H1 (cell line): ENCODE measurements around the gene RPS6KB2. TPM values are rescaled to one million over a fixed set of nuclear protein-coding genes. Genes with fewer than 3 reads are reported as not detected.

Source experiments
- CTCF ChIA-PET: fragments of 300-600 bp; sonication (Branson Sonifier 250); formaldehyde crosslinking; loops from one replicate; lab custom pipeline; 2021; ENCODE audit not compliant: partially characterized antibody; lab: Charles Lee
- POLR2A ChIA-PET: fragments of 300-600 bp; sonication (Branson Sonifier 250); formaldehyde crosslinking; loops from one replicate; lab custom pipeline; 2021; ENCODE audit warnings: inconsistent platforms; ENCODE audit not compliant: partially characterized antibody; lab: Charles Lee
- DNase-seq, 2 experiments: peaks; one replicate each; pipeline versions ENCODE4 v3.0.0 to v3.0.0-alpha.2; 2010 to 2022; ENCODE audit warnings: low spot score in 2 of 2, low read depth in 1 of 2, mixed read lengths in 1 of 2
- FAIRE-seq: peaks from 2 replicates; lab custom pipeline; 2011; peaks lifted over from hg19 to GRCh38; lab: Jason Lieb, UNC
- H2AFZ ChIP-seq: 2 replicates; pipeline ENCODE4 v1.8.1; 2012; ENCODE audit warnings: low read length, inconsistent platforms
- H2AK5ac ChIP-seq: 2 replicates; pipeline ENCODE4 v1.6.1; 2013; ENCODE audit warnings: low read depth, low read length
- H2BK120ac ChIP-seq: replicated peaks from 2 replicates; pipeline ENCODE3; 2013; ENCODE audit warnings: low read depth, low read length, inconsistent platforms
- H2BK12ac ChIP-seq: 2 replicates; pipeline ENCODE4 v1.6.1; 2013; ENCODE audit warnings: low read depth, low read length
- H2BK15ac ChIP-seq: 2 replicates; pipeline ENCODE4 v1.6.1; 2013; ENCODE audit warnings: low read length
- H2BK20ac ChIP-seq: 2 replicates; pipeline ENCODE4 v1.6.1; 2013; ENCODE audit warnings: low read length
- H2BK5ac ChIP-seq: 2 replicates; pipeline ENCODE4 v1.6.1; 2013; ENCODE audit warnings: low read depth, low read length
- H3K14ac ChIP-seq: 2 replicates; pipeline ENCODE4 v1.6.1; 2013; ENCODE audit warnings: inconsistent platforms; ENCODE audit not compliant: insufficient read length
- H3K18ac ChIP-seq: 2 replicates; pipeline ENCODE4 v1.6.1; 2013; ENCODE audit warnings: low read length; ENCODE audit errors: extremely low read depth
- H3K23ac ChIP-seq: 2 replicates; pipeline ENCODE4 v1.6.1; 2013; ENCODE audit warnings: inconsistent platforms; ENCODE audit not compliant: insufficient read length
- H3K23me2 ChIP-seq: 2 replicates; pipeline ENCODE4 v1.6.1; 2013; ENCODE audit warnings: low read depth, low read length
- H3K27ac ChIP-seq: 2 replicates; pipeline ENCODE4 v1.6.1; 2011; ENCODE audit warnings: low read depth, low read length, inconsistent platforms
- H3K27me3 ChIP-seq, 4 experiments: replicated peaks in 1 of 4; 1 replicate in 1 of 4; 2 replicates in 3 of 4; pipeline versions ENCODE4 v1.6.1 to v1.8.1; 2011 to 2013; ENCODE audit warnings: low read length in 3 of 4, mild to moderate bottlenecking in 3 of 4, inconsistent platforms in 2 of 4, mixed read lengths in 2 of 4, moderate library complexity in 1 of 4; ENCODE audit not compliant: control insufficient read depth in 3 of 4, insufficient read depth in 3 of 4; ENCODE audit errors: extremely low read depth in 1 of 4
- H3K36me3 ChIP-seq, 4 experiments: 2 replicates each; pipeline versions ENCODE4 v1.6.1 to v1.8.1; 2011 to 2013; ENCODE audit warnings: mild to moderate bottlenecking in 4 of 4, low read length in 3 of 4, moderate library complexity in 2 of 4, control low read depth in 1 of 4, inconsistent platforms in 1 of 4; ENCODE audit not compliant: insufficient read depth in 4 of 4, control insufficient read depth in 2 of 4
- H3K4ac ChIP-seq: replicated peaks from 2 replicates; pipeline ENCODE3; 2013; ENCODE audit warnings: low read length, low read depth, mixed read lengths, inconsistent platforms; ENCODE audit not compliant: insufficient read length
- H3K4me1 ChIP-seq, 4 experiments: replicated peaks in 1 of 4; 1 replicate in 1 of 4; 2 replicates in 3 of 4; pipeline versions ENCODE4 v1.6.1 to v1.8.1; 2011 to 2013; ENCODE audit warnings: low read length in 3 of 4, inconsistent platforms in 2 of 4, mixed read lengths in 1 of 4; ENCODE audit not compliant: insufficient read depth in 4 of 4, control insufficient read depth in 3 of 4
- H3K4me2 ChIP-seq, 2 experiments: 2 replicates each; pipeline versions ENCODE4 v1.6.1 to v1.8.1; 2011 to 2013; ENCODE audit warnings: low read depth in 2 of 2, low read length in 2 of 2, control low read depth in 1 of 2, inconsistent platforms in 1 of 2, mild to moderate bottlenecking in 1 of 2; ENCODE audit not compliant: insufficient read depth in 1 of 2
- H3K4me3 ChIP-seq, 4 experiments: fragments of 200-600, 300-600 bp in 1 of 4; sonication (generic), shearing (Covaris generic), sonication (Bioruptor Twin) in 1 of 4; 2 replicates each; pipeline versions ENCODE4 v1.5.1 to v1.8.1; 2011 to 2016; ENCODE audit warnings: low read length in 4 of 4, low read depth in 3 of 4, control low read depth in 2 of 4, inconsistent platforms in 2 of 4, mild to moderate bottlenecking in 2 of 4, mixed read lengths in 1 of 4, moderate library complexity in 1 of 4; ENCODE audit not compliant: insufficient read depth in 2 of 4; ENCODE audit errors: extremely low read depth in 1 of 4
- H3K56ac ChIP-seq: replicated peaks from 2 replicates; pipeline ENCODE3; 2013; ENCODE audit warnings: low read depth, mild to moderate bottlenecking, mixed read lengths, low read length, inconsistent platforms; ENCODE audit not compliant: insufficient read length
- H3K79me1 ChIP-seq: 2 replicates; pipeline ENCODE4 v1.6.1; 2013; ENCODE audit warnings: low read depth, low read length, control low read depth
- H3K79me2 ChIP-seq, 2 experiments: 2 replicates each; pipeline versions ENCODE4 v1.6.1 to v1.8.1; 2012 to 2013; ENCODE audit warnings: low read length in 2 of 2, mild to moderate bottlenecking in 2 of 2, inconsistent platforms in 1 of 2; ENCODE audit not compliant: insufficient read depth in 2 of 2, control insufficient read depth in 1 of 2
- H3K9ac ChIP-seq, 4 experiments: replicated peaks in 1 of 4; 1 replicate in 1 of 4; 2 replicates in 3 of 4; pipeline versions ENCODE4 v1.6.1 to v1.8.1; 2011 to 2013; ENCODE audit warnings: low read depth in 3 of 4, low read length in 3 of 4, control low read depth in 2 of 4, mild to moderate bottlenecking in 2 of 4, moderate library complexity in 2 of 4, inconsistent platforms in 1 of 4; ENCODE audit errors: extremely low read depth in 1 of 4
- H3K9me3 ChIP-seq, 2 experiments: 2 replicates each; pipeline versions ENCODE4 v1.6.1 to v1.8.1; 2012 to 2013; ENCODE audit warnings: mild to moderate bottlenecking in 2 of 2, moderate library complexity in 2 of 2, control low read depth in 1 of 2, inconsistent platforms in 1 of 2, low read depth in 1 of 2, low read length in 1 of 2, mixed read lengths in 1 of 2; ENCODE audit not compliant: insufficient read depth in 2 of 2
- H4K20me1 ChIP-seq, 2 experiments: replicated peaks in 1 of 2; 2 replicates each; pipeline versions ENCODE3 to v1.8.1; 2011 to 2013; ENCODE audit warnings: inconsistent platforms in 2 of 2, low read length in 2 of 2, mild to moderate bottlenecking in 1 of 2; ENCODE audit not compliant: insufficient read depth in 2 of 2, control insufficient read depth in 1 of 2
- H4K5ac ChIP-seq: 2 replicates; pipeline ENCODE4 v1.6.1; 2013; ENCODE audit warnings: low read length, low read depth, mixed read lengths, inconsistent platforms; ENCODE audit not compliant: insufficient read length
- H4K8ac ChIP-seq: 2 replicates; pipeline ENCODE4 v1.8.0; 2013; ENCODE audit warnings: mild to moderate bottlenecking, moderate library complexity, low read length, inconsistent platforms; ENCODE audit not compliant: insufficient read depth; ENCODE audit errors: extremely low read depth
- H4K91ac ChIP-seq: replicated peaks from 2 replicates; pipeline ENCODE3; 2013; ENCODE audit warnings: low read length, mixed read lengths, inconsistent platforms; ENCODE audit not compliant: insufficient read length
- ASH2L ChIP-seq: fragments of 200-600, 300-600 bp; sonication (generic); IDR thresholded peaks from one replicate; pipeline ENCODE4 v1.7.1; 2017; ENCODE audit warnings: low read length
- CBX5 ChIP-seq: fragments of 300-800, 300-1000 bp; sonication (generic); IDR thresholded peaks from 2 replicates; pipeline ENCODE4 v1.7.1; 2016; ENCODE audit warnings: antibody characterized with exemption, low read length, low read depth
- CREB1 ChIP-seq: IDR thresholded peaks from 2 replicates; pipeline ENCODE4 v1.6.1; 2012; ENCODE audit warnings: inconsistent platforms
- EP300 ChIP-seq, 2 experiments: IDR thresholded peaks; 1 replicate in 1 of 2; 2 replicates in 1 of 2; pipeline ENCODE4 v1.6.1; 2011 to 2012; ENCODE audit warnings: low read depth in 2 of 2, low read length in 2 of 2, mild to moderate bottlenecking in 2 of 2, borderline replicate concordance in 1 of 2, inconsistent platforms in 1 of 2, moderate library complexity in 1 of 2
- FOSL1 ChIP-seq: IDR thresholded peaks from 2 replicates; pipeline ENCODE4 v1.6.1; 2011; ENCODE audit warnings: mild to moderate bottlenecking, low read depth, low read length, moderate library complexity; ENCODE audit not compliant: insufficient read depth
- GABPA ChIP-seq: IDR thresholded peaks from 2 replicates; pipeline ENCODE4 v1.6.1; 2011; ENCODE audit warnings: mild to moderate bottlenecking, low read length, moderate library complexity, borderline replicate concordance; ENCODE audit not compliant: insufficient read depth
- HDAC2 ChIP-seq, 2 experiments: fragments of 300-600 bp in 1 of 2; sonication (generic) in 1 of 2; IDR thresholded peaks; 2 replicates each; pipeline ENCODE4 v1.6.1; 2011 to 2012; ENCODE audit warnings: low read depth in 2 of 2, low read length in 2 of 2, mild to moderate bottlenecking in 2 of 2, moderate library complexity in 2 of 2, borderline replicate concordance in 1 of 2, inconsistent platforms in 1 of 2
- NRF1 ChIP-seq: IDR thresholded peaks from 2 replicates; pipeline ENCODE4 v1.6.1; 2011; ENCODE audit warnings: mild to moderate bottlenecking, low read depth, low read length, improper control_type of control experiment
- PHF8 ChIP-seq: fragments of 200-600 bp; sonication (generic); conservative IDR thresholded peaks from 2 replicates; pipeline ENCODE4 v1.7.1; 2012; ENCODE audit warnings: low read depth, mild to moderate bottlenecking, inconsistent platforms, low read length, moderate library complexity
- POU5F1 ChIP-seq: IDR thresholded peaks from 2 replicates; pipeline ENCODE4 v1.6.1; 2011; ENCODE audit warnings: low read depth, mild to moderate bottlenecking, low read length, moderate library complexity
- RFX5 ChIP-seq: IDR thresholded peaks from 2 replicates; pipeline ENCODE4 v1.6.1; 2011; ENCODE audit warnings: low read depth, low read length, improper control_type of control experiment, borderline replicate concordance
- SRF ChIP-seq: IDR thresholded peaks from 2 replicates; pipeline ENCODE4 v1.6.1; 2011; ENCODE audit warnings: mild to moderate bottlenecking, low read depth, low read length, moderate library complexity
- YY1 ChIP-seq: IDR thresholded peaks from 2 replicates; pipeline ENCODE4 v1.6.1; 2011; ENCODE audit warnings: low read depth, mild to moderate bottlenecking, low read length
- whole genome bisulfite sequencing, 2 experiments: shearing (Covaris generic) in 1 of 2; methylation state at CpG; one replicate each; pipeline versions ENCODE4 v1.1.6 to v1.1.7; 2013 to 2015; ENCODE audit warnings: low lambda C conversion rate in 2 of 2, mixed read lengths in 2 of 2, inconsistent platforms in 1 of 2, low coverage in 1 of 2, missing lambda C conversion rate in 1 of 2; ENCODE audit not compliant: insufficient replicate concordance in 2 of 2, insufficient coverage in 1 of 2, insufficient read length in 1 of 2; ENCODE audit errors: extremely low coverage in 1 of 2, missing lambda C conversion rate in 1 of 2; 5-methylcytosine and 5-hydroxymethylcytosine counted together
- polyA plus RNA-seq, 7 experiments: library from polyadenylated mRNA; depleted of rRNA in 3 of 7; stranded (reverse) in 5 of 7; unstranded in 2 of 7; fragments of >200 nt in 5 of 7; fragments of 200-250 nt in 2 of 7; gene quantifications; 1 replicate in 5 of 7; 2 replicates in 1 of 7; 4 replicates in 1 of 7; pipeline versions ENCODE4 v1.2.1 to v1.2.3, GENCODE V29; 2011 to 2013; ENCODE audit warnings: missing spikeins in 2 of 7, mixed read lengths in 2 of 7
- total RNA-seq: library from RNA; stranded (reverse); fragmentation: NEBNext Ultra II Directional; extraction: Animal tissue kit (Norgen Biotek cat#: 25700); gene quantifications from 2 replicates; pipeline ENCODE4 v1.2.1, GENCODE V29; 2021

The RPS6KB2 gene
- total and polyA plus RNA-seq, 2 of the 8 experiments (the other 6 are each of a cell fraction or from before 2014, with no cell fraction given): 41.0 to 47.1 TPM

DNA sequence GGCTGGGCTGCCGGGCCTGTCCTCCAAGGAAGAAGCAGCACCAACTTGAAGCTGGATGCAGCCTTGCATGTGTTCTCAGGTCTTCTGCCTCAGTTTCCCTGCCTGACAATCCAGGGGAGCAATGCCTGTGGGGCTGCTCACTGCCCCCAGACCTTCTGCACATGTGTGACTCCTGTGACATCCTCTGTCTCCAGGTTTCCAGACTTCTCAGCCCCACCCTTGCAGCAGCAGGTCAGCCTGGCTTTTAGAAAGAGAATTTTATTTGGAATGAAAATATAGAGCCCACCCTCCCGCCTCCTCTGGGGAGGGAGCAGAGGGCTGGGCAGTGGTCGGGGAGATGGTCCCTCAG is 9.5 kb downstream of the RPS6KB2 start:
- H4K5ac ChIP-seq: no peak overlapping the region
- no peak overlapping the region for H3K9ac ChIP-seq
- 79% methylated on average over 1 of the region's 3 CpGs; no CpG with 5 or more reads in 1 of the 2 experiments for WGBS, 2 experiments
- no peak overlapping the region for H3K4me3 ChIP-seq
- H3K36me3 ChIP-seq: peaks cover 8 to 30% (median 16%) of the 10 kb centered on the region in 4 experiments; a peak in 7 of 8 replicates
- H3K4me2 ChIP-seq: no peak overlapping the region
- FAIRE-seq (no peak), DNase-seq (no peak)
- no peaks in the 10 kb centered on the region for H3K79me2 ChIP-seq
- no peaks in the 10 kb centered on the region for H3K9me3 ChIP-seq
- POLR2A ChIA-PET: interaction anchor here (1.0 to 12.5 kb wide), 17 partner anchors 10 to 83 kb away, joined by 3 to 104 read pairs (median 7); partner anchors contain the start of genes CABP4, CARNS1, GPR152 and PPP1CA
- H3K56ac ChIP-seq: no peak overlapping the region
- H3K27me3 ChIP-seq: no peaks in the 10 kb centered on the region
- H3K27ac ChIP-seq: 0 out of 2 replicates have a peak overlapping the region, but pooled peaks have one; percentile 52
- H3K79me1 ChIP-seq: 0 out of 2 replicates have a peak, but pooled peaks cover 2% of the 10 kb centered on the region
- H4K8ac ChIP-seq: peak overlapping the region; percentile 51; the same call in 1 of the 2 replicates
- H3K14ac ChIP-seq: no peak overlapping the region
- no peak overlapping the region for H2BK120ac ChIP-seq
- peak overlapping the region; percentile 69 for H2BK5ac ChIP-seq
- CTCF ChIA-PET: interaction anchor here (0.6 to 2.2 kb wide), 9 partner anchors 13 to 43 kb away, joined by 3 to 8 read pairs (median 3); partner anchors contain the start of gene GPR152
- H2BK15ac ChIP-seq: 0 out of 2 replicates have a peak overlapping the region, but pooled peaks have one; percentile 46
- peaks cover 4 to 27% of the 10 kb centered on the region in 2 experiments for H4K20me1 ChIP-seq
- H3K23ac ChIP-seq: no peak overlapping the region
- H2BK12ac ChIP-seq: 0 out of 2 replicates have a peak overlapping the region, but pooled peaks have one; percentile 17
- H2BK20ac ChIP-seq: no peak overlapping the region
- peak overlapping the region; percentile 82; the same call in 1 of the 2 replicates for H2AK5ac ChIP-seq
- H4K91ac ChIP-seq: peak overlapping the region; percentile 81
- H3K18ac ChIP-seq: no peak overlapping the region; the same call in 1 of the 2 replicates
- no peak overlapping the region for H2AFZ ChIP-seq
- H3K4ac ChIP-seq: no peak overlapping the region
- H3K23me2 ChIP-seq: no peaks in the 10 kb centered on the region; the same call in 1 of the 2 replicates
- peaks cover 0 to 24% (median 16%) of the 10 kb centered on the region in 4 experiments; a peak in 6 of 7 replicates for H3K4me1 ChIP-seq
- no peak for TF ChIP-seq CREB1
- no peak for TF ChIP-seq RFX5
- TF ChIP-seq GABPA: no peak
- no peak for TF ChIP-seq NRF1
- TF ChIP-seq PHF8: no peak
- TF ChIP-seq FOSL1: no peak
- TF ChIP-seq HDAC2 (IDR thresholded peaks at IDR 0.05; ENCODE audit: borderline replicate concordance in 1 of 2, low read depth in 2 of 2, low read length in 2 of 2): no peak
- no peak for TF ChIP-seq CBX5
- TF ChIP-seq ASH2L: no peak
- no peak for TF ChIP-seq POU5F1
- no peak for TF ChIP-seq EP300 (IDR thresholded peaks at IDR 0.05; ENCODE audit: borderline replicate concordance in 1 of 2, low read depth in 2 of 2, low read length in 2 of 2)
- TF ChIP-seq YY1: no peak
- TF ChIP-seq SRF: no peak
